Activated T-helper 1 cell treated with anti-CD3 and anti-CD28 coated beads, Interleukin-12 subunit alpha, Interleukin-12 subunit beta, Interleukin-2, Interleukin-4 antibody, amounts not matched to agents 30 ng/mL and 10 ng/mL and 1 ng/mL, durations not matched to agents 14 hours and 24 hours and 36 hours (primary cell): ENCODE data around the gene XIAP. TPM values are rescaled to one million over a fixed set of nuclear protein-coding genes. Genes with fewer than 3 reads are reported as not detected.
"Not testable (repeated sequence)": the region's sequence is repeated elsewhere in the genome, so short reads cannot be mapped to it uniquely, and the experiment has no call there.

Experiments
- DNase-seq: peaks from one replicate; pipeline ENCODE4 v3.0.0; 2021; ENCODE audit warnings: low spot score
- H3K27ac Mint-ChIP-seq: one replicate; pipeline ENCODE4 v1.8.0; 2021; ENCODE audit warnings: mild to moderate bottlenecking, mixed read lengths
- H3K27me3 Mint-ChIP-seq: one replicate; pipeline ENCODE4 v1.8.0; 2022; ENCODE audit warnings: mild to moderate bottlenecking, moderate library complexity, mixed read lengths; ENCODE audit not compliant: insufficient read depth
- H3K36me3 Mint-ChIP-seq: one replicate; pipeline ENCODE4 v1.8.0; 2021; ENCODE audit warnings: low read depth, mixed read lengths
- H3K4me1 Mint-ChIP-seq: one replicate; pipeline ENCODE4 v1.8.0; 2021; ENCODE audit warnings: low read depth, mixed read lengths
- H3K4me3 Mint-ChIP-seq: one replicate; pipeline ENCODE4 v1.8.0; 2021; ENCODE audit warnings: mild to moderate bottlenecking, moderate library complexity, mixed read lengths
- H3K9me3 Mint-ChIP-seq: one replicate; pipeline ENCODE4 v1.8.0; 2021; ENCODE audit warnings: mixed read lengths
- intact Hi-C: fragments of 100-400 bp; cut with micrococcal nuclease; formaldehyde crosslinking; loops from one replicate; pipeline ENCODE4 v1.15.1; 2024
- total RNA-seq: library from RNA; stranded (reverse); gene quantifications from 2 replicates; pipeline ENCODE4 v1.2.3, GENCODE V29; 2022

The XIAP gene
- total RNA-seq = 35.0 and 39.1 TPM in 2 replicates

GRCh38 chrX:123859846-123860838 lies at the start of gene XIAP:
TSS of gene XIAP (plus strand) at chrX:123860053. CDS start at chrX:123885663, 25,610 bp downstream.
- no peaks in the 10 kb centered on the region for H3K9me3 Mint-ChIP-seq
- no peaks in the 10 kb centered on the region for H3K27me3 Mint-ChIP-seq
- DNase-seq = peak; percentile 66
- H3K4me1 Mint-ChIP-seq = peaks cover 17% of the 10 kb centered on the region
- peak within 1 kb of the TSS; percentile 90 for H3K27ac Mint-ChIP-seq
- H3K4me3 Mint-ChIP-seq = peak within 1 kb of the TSS; percentile 89
- intact Hi-C loops = loop anchor here (1.0 to 10.0 kb wide), 6 partner anchors 19 to 485 kb away; partner anchors contain the start of gene SH2D1A
- peaks cover 9% of the 10 kb centered on the region for H3K36me3 Mint-ChIP-seq

- intact Hi-C loops = no loop called here
- Mint-ChIP-seq H3K27me3 (peaks cover 3% of the 10 kb centered on the region), H3K4me3 (no peak overlapping the region), H3K9me3 (no peaks in the 10 kb centered on the region), H3K4me1 (no peaks in the 10 kb centered on the region), H3K27ac (no peak overlapping the region), H3K36me3 (no peaks in the 10 kb centered on the region)
- no peak for DNase-seq
Observed at GRCh38 chrX:123814343-123814742, 45.5 kb upstream of the XIAP start.

- H3K4me3 Mint-ChIP-seq, H3K36me3 Mint-ChIP-seq, H3K9me3 Mint-ChIP-seq, DNase-seq, H3K27ac Mint-ChIP-seq, H3K4me1 Mint-ChIP-seq, H3K27me3 Mint-ChIP-seq, intact Hi-C loops: not testable (repeated sequence)
Observed at GRCh38 chrX:123814934-123815394, 44.9 kb upstream of the XIAP start.

GRCh38 chrX:123817288-123817894 lies 42.5 kb upstream of the XIAP start:
- Mint-ChIP-seq H3K36me3 (no peaks in the 10 kb centered on the region), H3K27me3 (no peaks in the 10 kb centered on the region), H3K27ac (no peak overlapping the region), H3K4me3 (no peak overlapping the region), H3K9me3 (no peaks in the 10 kb centered on the region), H3K4me1 (no peaks in the 10 kb centered on the region)
- intact Hi-C loops = no loop called here
- no peak for DNase-seq

GRCh38 chrX:123818243-123818642 lies 41.6 kb upstream of the XIAP start:
- H3K36me3 Mint-ChIP-seq = no peaks in the 10 kb centered on the region
- intact Hi-C loops = no loop called here
- no peak overlapping the region for H3K4me3 Mint-ChIP-seq
- H3K27me3 Mint-ChIP-seq = no peaks in the 10 kb centered on the region
- no peaks in the 10 kb centered on the region for H3K4me1 Mint-ChIP-seq
- no peaks in the 10 kb centered on the region for H3K9me3 Mint-ChIP-seq
- no peak overlapping the region for H3K27ac Mint-ChIP-seq
- no peak for DNase-seq

- H3K4me3 Mint-ChIP-seq = no peak overlapping the region
- H3K9me3 Mint-ChIP-seq = no peaks in the 10 kb centered on the region
- intact Hi-C loops = no loop called here
- H3K4me1 Mint-ChIP-seq = no peaks in the 10 kb centered on the region
- DNase-seq = no peak
- no peak overlapping the region for H3K27ac Mint-ChIP-seq
- no peaks in the 10 kb centered on the region for H3K27me3 Mint-ChIP-seq
- no peaks in the 10 kb centered on the region for H3K36me3 Mint-ChIP-seq
Observed at GRCh38 chrX:123822965-123823364, 36.9 kb upstream of the XIAP start.

- Mint-ChIP-seq H3K27ac (peak overlapping the region; percentile 62), H3K27me3 (no peaks in the 10 kb centered on the region), H3K4me3 (no peak overlapping the region), H3K4me1 (no peaks in the 10 kb centered on the region), H3K9me3 (no peaks in the 10 kb centered on the region), H3K36me3 (no peaks in the 10 kb centered on the region)
- intact Hi-C loops = loop anchor here (5.0 to 10.0 kb wide), 2 partner anchors 232 to 384 kb away; no protein-coding TSS in a partner anchor
- DNase-seq = no peak
Observed at GRCh38 chrX:123830309-123830708, 29.5 kb upstream of the XIAP start.

- H3K27me3 Mint-ChIP-seq = no peaks in the 10 kb centered on the region
- peak; percentile 27 for DNase-seq
Observed at GRCh38 chrX:123833387-123833786, 26.5 kb upstream of the XIAP start.

GRCh38 chrX:123834116-123834515 lies 25.7 kb upstream of the XIAP start:
- no peak overlapping the region for H3K27ac Mint-ChIP-seq
- H3K4me3 Mint-ChIP-seq = no peak overlapping the region
- no peaks in the 10 kb centered on the region for H3K4me1 Mint-ChIP-seq
- intact Hi-C loops = loop anchor here (5.0 to 10.0 kb wide), 2 partner anchors 228 to 381 kb away; no protein-coding TSS in a partner anchor
- H3K9me3 Mint-ChIP-seq = no peaks in the 10 kb centered on the region
- no peaks in the 10 kb centered on the region for H3K36me3 Mint-ChIP-seq
- no peak for DNase-seq
- no peaks in the 10 kb centered on the region for H3K27me3 Mint-ChIP-seq

More at GRCh38 chrX:123833387-123833786, 26.5 kb upstream of the XIAP start:
- H3K4me3 Mint-ChIP-seq = no peak overlapping the region
- no peaks in the 10 kb centered on the region for H3K9me3 Mint-ChIP-seq
- no peaks in the 10 kb centered on the region for H3K36me3 Mint-ChIP-seq
- intact Hi-C loops = loop anchor here (1.0 to 10.0 kb wide), 6 partner anchors 27 to 381 kb away; partner anchors contain the start of gene XIAP
- H3K27ac Mint-ChIP-seq = no peak overlapping the region
- no peaks in the 10 kb centered on the region for H3K4me1 Mint-ChIP-seq

GRCh38 chrX:123835661-123836371 lies 24.0 kb upstream of the XIAP start:
- no peak for DNase-seq
- Mint-ChIP-seq H3K36me3 (no peaks in the 10 kb centered on the region), H3K4me1 (no peaks in the 10 kb centered on the region), H3K9me3 (no peaks in the 10 kb centered on the region), H3K27ac (no peak overlapping the region), H3K4me3 (no peak overlapping the region), H3K27me3 (no peaks in the 10 kb centered on the region)
- intact Hi-C loops = loop anchor here (1.0 to 10.0 kb wide), 2 partner anchors 23 to 379 kb away; no protein-coding TSS in a partner anchor

- intact Hi-C loops, DNase-seq, H3K9me3 Mint-ChIP-seq, H3K27me3 Mint-ChIP-seq, H3K27ac Mint-ChIP-seq, H3K36me3 Mint-ChIP-seq, H3K4me3 Mint-ChIP-seq, H3K4me1 Mint-ChIP-seq: not testable (repeated sequence)
Observed at GRCh38 chrX:123845129-123845528, 14.7 kb upstream of the XIAP start.

- Mint-ChIP-seq H3K27me3 (no peaks in the 10 kb centered on the region), H3K27ac (no peak overlapping the region), H3K4me3 (no peak overlapping the region), H3K4me1 (no peaks in the 10 kb centered on the region), H3K36me3 (no peaks in the 10 kb centered on the region), H3K9me3 (no peaks in the 10 kb centered on the region)
- intact Hi-C loops = no loop called here
- DNase-seq = no peak
Observed at GRCh38 chrX:123846577-123847038, 13.2 kb upstream of the XIAP start.
